Dedifferentiated amniotic fluid mesenchymal stem cell (primary cell): ENCODE data around the gene PSMB2.
"Not testable (repeated sequence)": the region's sequence is repeated elsewhere in the genome, so short reads cannot be mapped to it uniquely, and the experiment has no call there.

Experiments
- DNase-seq: peaks from one replicate; pipeline ENCODE4 v3.0.0-alpha.2; 2016; ENCODE audit errors: extremely low spot score

The PSMB2 gene

GRCh38 chr1:35592991-35593769 is 48.1 kb downstream of the PSMB2 start:
- no peak for DNase-seq

DNA sequence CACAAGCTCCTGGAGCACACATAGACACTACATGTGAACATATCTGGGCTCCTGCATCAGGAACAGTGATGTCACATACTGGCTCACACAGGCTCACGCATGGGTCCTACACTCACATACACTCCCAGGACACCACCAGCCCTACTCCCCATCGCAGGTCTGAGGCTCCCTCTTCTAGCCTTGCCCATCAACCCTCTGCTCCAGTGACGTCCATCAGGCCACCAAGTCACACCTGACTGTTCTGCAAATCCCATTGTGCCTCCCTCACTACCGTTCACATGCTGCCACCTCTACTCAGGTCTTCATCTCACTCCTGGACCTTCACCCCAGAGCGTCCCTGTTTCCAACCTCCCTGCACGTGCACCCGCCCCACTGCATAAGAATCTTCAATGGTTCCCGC is 50.1 kb downstream of the PSMB2 start:
- no peak for DNase-seq

DNA sequence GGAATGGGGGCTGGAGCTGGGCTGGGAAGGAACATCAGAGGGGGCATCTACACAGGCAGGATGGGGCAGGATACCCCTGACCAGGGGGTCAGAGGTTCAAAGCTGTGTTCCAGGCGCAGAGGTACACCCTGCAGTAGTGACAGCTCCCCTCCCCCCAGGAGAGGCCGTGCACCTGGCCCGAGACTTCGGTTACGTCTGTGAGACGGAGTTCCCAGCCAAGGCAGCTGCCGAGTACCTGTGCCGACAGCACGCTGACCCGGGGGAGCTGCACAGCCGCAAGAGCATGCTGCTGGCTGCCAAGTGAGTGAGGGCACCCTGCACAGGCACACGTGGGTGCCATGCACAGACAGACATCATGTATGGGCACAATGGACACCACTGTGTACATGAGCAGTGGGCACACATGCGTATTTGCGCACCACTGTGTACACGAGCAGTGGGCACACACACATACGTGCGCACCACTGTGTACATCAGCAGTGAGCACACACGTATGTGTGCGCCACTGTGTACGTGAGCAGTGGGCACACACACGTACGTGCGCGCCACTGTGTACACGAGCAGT is 50.8 kb downstream of the PSMB2 start:
- DNase-seq: no peak

DNA sequence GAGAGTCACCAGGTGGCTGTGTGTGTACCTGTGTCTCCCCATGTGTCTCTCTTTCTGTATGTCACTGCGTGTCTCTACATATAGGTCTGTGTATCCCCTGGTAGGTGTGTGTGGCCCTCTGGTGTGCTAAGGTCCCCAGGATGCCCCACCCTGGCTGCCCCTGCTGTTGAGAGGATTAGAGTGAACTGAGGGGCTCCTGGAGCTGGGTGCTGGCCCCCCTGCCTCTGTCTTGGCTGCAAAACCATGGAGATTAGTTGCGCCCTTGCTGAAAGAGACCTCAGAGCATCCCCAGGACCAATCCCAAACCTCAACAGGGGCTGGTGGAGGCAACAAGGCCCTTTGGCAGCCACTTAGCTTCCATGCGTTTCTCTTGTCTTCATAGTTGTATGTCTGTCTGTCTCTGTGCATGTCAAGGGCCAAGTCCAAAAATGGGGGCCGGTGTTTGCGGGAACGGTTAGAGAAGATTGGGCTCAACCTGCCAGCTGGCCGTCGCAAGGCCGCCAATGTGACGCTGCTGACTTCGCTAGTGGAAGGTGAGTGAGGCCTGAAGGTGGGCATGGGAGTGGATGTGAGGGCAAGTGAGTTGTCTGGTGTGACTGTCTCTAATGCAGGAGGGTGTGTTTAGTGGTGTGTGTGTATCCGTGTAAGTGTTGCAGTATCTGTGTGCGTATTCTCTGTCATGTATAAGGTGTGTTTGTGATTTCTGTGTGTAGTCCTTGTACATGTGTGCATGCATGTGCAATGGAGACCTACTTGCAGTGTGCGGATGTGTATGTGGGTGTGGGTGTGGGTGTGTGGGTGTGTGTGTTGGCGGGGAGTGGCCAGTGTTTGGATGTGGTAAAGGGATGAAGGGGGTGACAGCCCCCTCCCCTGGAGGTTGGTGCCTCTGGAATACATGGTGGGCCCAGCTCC is 51.6 kb downstream of the PSMB2 start:
- no peak for DNase-seq

DNA sequence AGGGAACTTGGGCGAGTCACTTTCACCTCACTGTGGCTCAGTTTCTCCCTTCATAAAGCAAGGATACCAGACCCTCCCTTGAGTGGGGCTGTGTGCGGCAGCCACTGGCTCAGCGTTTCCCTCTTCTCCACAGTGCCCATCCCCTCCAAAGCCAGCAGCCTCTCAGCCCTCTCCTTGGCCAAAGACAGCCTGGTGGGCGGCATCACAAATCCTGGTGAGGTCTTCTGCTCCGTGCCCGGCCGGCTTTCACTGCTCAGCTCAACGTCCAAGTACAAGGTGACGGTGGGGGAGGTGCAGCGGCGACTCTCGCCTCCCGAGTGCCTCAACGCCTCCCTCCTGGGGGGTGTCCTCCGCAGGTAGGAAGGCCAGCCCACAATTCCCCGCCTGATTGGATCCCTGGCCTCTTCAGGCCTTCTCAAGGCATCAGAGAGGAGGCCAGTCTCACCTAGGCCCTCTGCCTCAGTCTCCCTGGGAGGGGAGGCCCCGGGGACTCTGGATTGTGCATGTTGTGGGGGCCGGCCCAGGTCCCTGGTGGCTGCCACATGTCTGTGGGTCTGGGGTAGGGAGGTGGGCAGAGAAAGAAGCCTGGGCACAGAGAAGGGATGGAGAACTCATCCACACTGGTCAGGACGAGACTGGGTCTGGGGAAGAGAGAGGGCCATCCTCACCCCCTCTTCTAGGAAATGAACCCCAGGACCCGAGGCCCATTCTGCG is 53.0 kb downstream of the PSMB2 start:
- no peak for DNase-seq

- no peak for DNase-seq
Measured at GRCh38 chr1:35587736-35588135, 53.6 kb downstream of the PSMB2 start.

DNA sequence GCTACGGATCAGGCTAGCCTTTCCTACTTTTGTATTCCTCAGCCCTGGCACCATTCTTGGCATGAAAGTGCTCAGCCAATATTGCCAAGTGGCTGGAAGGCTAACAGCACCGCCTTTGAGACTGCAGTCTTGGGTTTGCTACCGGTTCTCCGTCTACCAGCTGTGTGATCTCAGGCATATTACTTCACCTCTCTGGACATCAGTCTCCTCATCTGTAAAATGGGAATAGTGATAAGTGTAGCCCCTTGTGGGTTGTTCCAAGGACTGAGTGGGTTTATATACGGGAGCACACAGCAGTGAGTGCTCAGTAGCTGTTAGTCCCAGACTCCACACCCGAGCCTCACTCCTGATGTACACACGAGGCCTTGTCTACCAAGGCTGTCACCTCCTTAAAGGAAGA is 54.5 kb downstream of the PSMB2 start:
- no peak for DNase-seq

DNA sequence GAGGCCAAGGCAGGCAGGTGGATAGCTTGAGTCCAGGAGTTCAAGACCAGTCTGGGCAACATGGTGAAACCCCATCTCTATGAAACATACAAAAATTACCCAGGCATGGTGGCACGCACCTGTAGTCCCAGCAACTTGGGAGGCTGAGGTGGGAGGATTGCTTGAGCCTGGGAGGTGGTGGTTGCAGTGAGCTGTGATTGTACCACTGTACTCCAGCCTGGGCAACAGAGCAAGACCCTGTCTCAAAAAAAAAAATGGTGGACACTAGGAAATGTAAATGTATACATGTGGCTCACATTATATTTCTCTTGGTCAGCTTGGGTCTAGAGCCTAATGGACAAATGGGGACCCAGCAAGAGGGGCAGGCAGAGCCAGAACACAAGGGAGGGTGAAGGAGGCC is 55.5 kb downstream of the PSMB2 start:
- not testable (repeated sequence) for DNase-seq

GRCh38 chr1:35585281-35585680 is 56.0 kb downstream of the PSMB2 start:
- DNase-seq: no peak

DNA sequence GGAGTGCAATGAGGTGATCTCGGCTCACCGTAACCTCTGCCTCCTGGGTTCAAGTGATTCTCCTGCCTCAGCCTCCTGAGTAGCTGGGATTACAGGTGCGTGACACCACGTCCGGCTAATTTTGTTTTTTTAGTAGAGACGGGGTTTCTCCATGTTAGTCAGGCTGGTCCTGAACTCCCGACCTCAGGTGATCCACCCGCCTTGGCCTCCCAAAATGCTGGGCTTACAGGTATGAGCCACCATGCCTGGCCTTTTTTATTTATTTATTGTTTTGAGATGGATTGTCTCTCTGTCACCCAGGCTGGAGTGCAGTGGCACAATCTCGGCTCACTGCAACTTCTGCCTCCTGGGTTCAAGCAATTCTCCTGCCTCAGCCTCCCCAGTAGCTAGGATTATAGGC is 59.7 kb downstream of the PSMB2 start:
- not testable (repeated sequence) for DNase-seq

GRCh38 chr1:35580949-35581388 is 60.4 kb downstream of the PSMB2 start:
- DNase-seq: no peak

DNA sequence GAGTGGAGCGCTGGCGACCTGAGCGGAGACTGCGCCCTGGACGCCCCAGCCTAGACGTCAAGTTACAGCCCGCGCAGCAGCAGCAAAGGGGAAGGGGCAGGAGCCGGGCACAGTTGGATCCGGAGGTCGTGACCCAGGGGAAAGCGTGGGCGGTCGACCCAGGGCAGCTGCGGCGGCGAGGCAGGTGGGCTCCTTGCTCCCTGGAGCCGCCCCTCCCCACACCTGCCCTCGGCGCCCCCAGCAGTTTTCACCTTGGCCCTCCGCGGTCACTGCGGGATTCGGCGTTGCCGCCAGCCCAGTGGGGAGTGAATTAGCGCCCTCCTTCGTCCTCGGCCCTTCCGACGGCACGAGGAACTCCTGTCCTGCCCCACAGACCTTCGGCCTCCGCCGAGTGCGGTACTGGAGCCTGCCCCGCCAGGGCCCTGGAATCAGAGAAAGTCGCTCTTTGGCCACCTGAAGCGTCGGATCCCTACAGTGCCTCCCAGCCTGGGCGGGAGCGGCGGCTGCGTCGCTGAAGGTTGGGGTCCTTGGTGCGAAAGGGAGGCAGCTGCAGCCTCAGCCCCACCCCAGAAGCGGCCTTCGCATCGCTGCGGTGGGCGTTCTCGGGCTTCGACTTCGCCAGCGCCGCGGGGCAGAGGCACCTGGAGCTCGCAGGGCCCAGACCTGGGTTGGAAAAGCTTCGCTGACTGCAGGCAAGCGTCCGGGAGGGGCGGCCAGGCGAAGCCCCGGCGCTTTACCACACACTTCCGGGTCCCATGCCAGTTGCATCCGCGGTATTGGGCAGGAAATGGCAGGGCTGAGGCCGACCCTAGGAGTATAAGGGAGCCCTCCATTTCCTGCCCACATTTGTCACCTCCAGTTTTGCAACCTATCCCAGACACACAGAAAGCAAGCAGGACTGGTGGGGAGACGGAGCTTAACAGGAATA is 64.0 kb downstream of the PSMB2 start:
- DNase-seq: no peak

GRCh38 chr1:35576766-35577070 is 64.6 kb downstream of the PSMB2 start:
- DNase-seq: not testable (repeated sequence)

- DNase-seq: no peak
Measured at GRCh38 chr1:35576061-35576765, 65.1 kb downstream of the PSMB2 start.

DNA sequence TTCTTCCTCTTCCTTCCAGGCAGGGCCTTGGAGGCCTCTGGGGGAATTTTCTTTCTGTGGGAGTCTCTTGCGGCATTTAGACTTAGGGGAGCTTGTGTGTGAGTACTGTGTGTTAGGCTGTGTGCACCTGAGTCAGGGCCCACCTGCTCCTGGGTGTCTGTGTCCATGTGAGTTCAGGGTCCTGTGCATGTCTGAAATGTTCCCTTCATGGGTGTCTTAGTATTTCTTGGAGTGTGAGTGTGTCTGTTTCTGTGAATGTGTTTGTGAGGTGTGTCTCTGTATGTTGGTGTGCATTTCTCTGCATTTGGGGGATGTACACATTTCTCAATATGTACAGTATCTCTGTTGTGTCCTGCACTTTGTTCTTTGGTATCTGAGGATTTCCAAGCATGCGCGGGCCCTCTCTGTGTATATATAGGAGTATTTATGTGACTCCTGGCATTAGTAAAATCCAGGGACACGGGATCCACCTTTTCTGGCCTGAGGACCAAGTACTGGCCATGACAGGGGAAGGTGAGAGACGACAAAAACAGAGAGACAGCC is 65.8 kb downstream of the PSMB2 start:
- no peak for DNase-seq

- no peak for DNase-seq
Measured at GRCh38 chr1:35574655-35575415, 66.5 kb downstream of the PSMB2 start.

DNA sequence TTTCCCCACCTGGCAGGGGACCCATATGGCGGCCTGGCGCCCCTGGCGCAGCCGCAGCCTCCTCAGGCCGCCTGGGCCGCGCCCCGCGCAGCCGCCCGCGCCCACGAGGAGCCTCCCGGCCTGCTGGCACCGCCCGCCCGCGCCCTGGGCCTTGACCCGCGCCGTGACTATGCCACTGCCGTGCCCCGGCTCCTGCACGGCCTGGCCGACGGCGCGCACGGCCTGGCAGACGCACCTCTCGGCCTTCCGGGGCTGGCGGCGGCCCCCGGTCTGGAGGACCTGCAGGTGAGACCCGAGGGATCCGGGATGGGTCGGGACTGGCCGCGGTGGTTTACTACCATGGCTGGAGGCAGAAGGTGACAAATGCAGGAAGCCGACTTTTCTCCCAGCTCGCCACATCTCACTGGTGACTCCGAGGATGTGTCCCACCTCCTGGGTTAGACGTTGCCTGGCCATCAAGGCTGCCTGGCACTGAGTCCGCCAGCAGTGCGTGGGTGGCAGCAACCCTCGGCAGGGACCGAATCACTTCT is 67.1 kb downstream of the PSMB2 start:
- DNase-seq: no peak

- no peak for DNase-seq
Measured at GRCh38 chr1:35573198-35574124, 67.9 kb downstream of the PSMB2 start, which contains the start of gene TFAP2E. Gene TFAP2E, plus strand, starts transcription at chr1:35573314. Its CDS starts 264 bp downstream, at chr1:35573578.
